ENCODE measurements around the gene INS. TPM values are rescaled to one million over a fixed set of nuclear protein-coding genes. Genes with fewer than 3 reads are reported as not detected.

The INS gene
- polyA plus RNA-seq (ENCODE audit: insufficient read length in 12 of 12), result not detected
- long read RNA-seq, donor 1, partial matches to known transcripts, result 0 of 2 reads
- long read RNA-seq, donor 1, other reads (novel, unspliced or antisense), result 0 of 2 reads
- long read RNA-seq, donor 2, result 0 reads
- long read RNA-seq, donor 3, result 0 reads
- long read RNA-seq, donor 4, result 0 reads
- long read RNA-seq, donor 5, result 0 reads
- long read RNA-seq, donor 6, result 0 reads
- long read RNA-seq, donor 7, result 0 reads
- long read RNA-seq, donor 8, result 0 reads
- long read RNA-seq, donor 9, result 0 reads
- long read RNA-seq, donor 10, result 0 reads
- long read RNA-seq, donor 11, result 0 reads

- no peak for DNase-seq
These were observed at the start of gene INS for GRCh38 chr11:2160736-2161259. INS (minus strand) TSS chr11:2161209; CDS start chr11:2160971, 238 bp downstream.

- no peak for DNase-seq
These were observed 49.5 kb upstream of the INS start for GRCh38 chr11:2210366-2211112.

- no peak for DNase-seq
These were observed 48.9 kb upstream of the INS start for GRCh38 chr11:2209900-2210321.

- no peak for DNase-seq
These were observed 48.4 kb upstream of the INS start for GRCh38 chr11:2209370-2209801.

- DNase-seq, result no peak
These were observed 47.8 kb upstream of the INS start for GRCh38 chr11:2208691-2209369.

- no peak for DNase-seq
These were observed 47.0 kb upstream of the INS start for GRCh38 chr11:2207773-2208621.

GRCh38 chr11:2207212-2207611 is 46.2 kb upstream of the INS start:
- DNase-seq, result no peak

GRCh38 chr11:2205981-2206690 is 45.1 kb upstream of the INS start:
- DNase-seq, result no peak

- no peak for DNase-seq
These were observed 44.3 kb upstream of the INS start for GRCh38 chr11:2205214-2205720.

- DNase-seq, result no peak
These were observed 43.6 kb upstream of the INS start for GRCh38 chr11:2204361-2205213.

- no peak for DNase-seq
These were observed 42.6 kb upstream of the INS start for GRCh38 chr11:2203440-2204259.

- no peak for DNase-seq
These were observed 42.0 kb upstream of the INS start for GRCh38 chr11:2202900-2203439.

- no peak for DNase-seq
These were observed 41.3 kb upstream of the INS start for GRCh38 chr11:2202071-2202899.

GRCh38 chr11:2201542-2201941 is 40.5 kb upstream of the INS start:
- DNase-seq, result no peak

- no peak for DNase-seq
These were observed 40.0 kb upstream of the INS start for GRCh38 chr11:2200957-2201519.

- no peak for DNase-seq
These were observed 39.5 kb upstream of the INS start for GRCh38 chr11:2200536-2200935.
